ENCODE results near the gene TRPT1.
A peak's percentile ranks its signal among the peaks of the same experiment; 100 is the strongest.
"Not testable (repeated sequence)": the region's sequence is repeated elsewhere in the genome, so short reads cannot be mapped to it uniquely, and the experiment has no call there.

TRPT1 gene

DNA sequence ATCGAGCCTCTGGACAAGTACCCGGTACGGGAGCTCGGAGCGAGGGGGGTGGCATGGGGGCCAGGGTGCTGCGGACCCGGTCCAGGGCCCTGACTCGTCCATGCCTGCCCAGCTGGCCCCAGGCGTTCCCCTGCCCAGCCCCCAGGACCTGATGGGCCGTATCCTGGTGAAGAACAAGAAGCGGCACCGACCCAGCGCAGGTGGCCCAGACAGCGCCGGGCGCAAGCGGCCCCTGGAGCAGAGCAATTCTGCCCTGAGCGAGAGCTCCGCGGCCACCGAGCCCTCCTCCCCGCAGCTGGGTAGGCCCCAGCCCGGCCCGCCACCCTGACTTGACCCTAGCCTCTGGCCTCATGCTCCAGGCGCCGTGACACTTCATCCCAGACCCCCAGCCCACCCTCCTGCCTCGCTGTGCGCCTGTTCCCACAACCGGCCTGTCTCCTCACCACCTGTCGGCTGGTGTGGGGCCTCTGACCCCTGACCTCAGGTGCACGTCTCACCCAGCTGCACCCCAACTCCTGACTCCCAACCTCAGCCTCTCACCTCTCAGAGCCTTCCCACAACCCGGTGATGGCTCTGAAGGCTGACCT lies 33.1 kb upstream of the TRPT1 start:
- no peak for DNase-seq (ENCODE audit: low read depth in 2 of 3, low spot score in 2 of 3)

DNA sequence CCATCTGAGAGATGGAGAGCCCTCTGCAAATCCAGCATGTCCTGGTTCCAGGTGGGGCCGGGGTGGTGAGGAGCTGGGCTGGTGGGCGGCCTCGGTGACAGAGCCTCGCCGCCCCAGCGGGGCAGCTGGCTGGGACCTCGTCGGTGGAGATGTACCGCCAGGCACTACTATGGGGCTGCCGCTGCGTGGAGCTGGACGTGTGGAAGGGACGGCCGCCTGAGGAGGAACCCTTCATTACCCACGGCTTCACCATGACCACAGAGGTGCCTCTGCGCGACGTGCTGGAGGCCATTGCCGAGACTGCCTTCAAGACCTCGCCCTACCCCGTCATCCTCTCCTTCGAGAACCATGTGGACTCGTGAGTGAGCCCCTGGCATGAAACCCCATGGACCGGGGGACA lies 32.4 kb upstream of the TRPT1 start:
- DNase-seq (ENCODE audit: low read depth in 2 of 3, low spot score in 2 of 3), result no peak

- no peak for DNase-seq (ENCODE audit: low read depth in 2 of 3, low spot score in 2 of 3)
Measured at GRCh38 chr11:64256300-64256699, 30.3 kb upstream of the TRPT1 start.

DNA sequence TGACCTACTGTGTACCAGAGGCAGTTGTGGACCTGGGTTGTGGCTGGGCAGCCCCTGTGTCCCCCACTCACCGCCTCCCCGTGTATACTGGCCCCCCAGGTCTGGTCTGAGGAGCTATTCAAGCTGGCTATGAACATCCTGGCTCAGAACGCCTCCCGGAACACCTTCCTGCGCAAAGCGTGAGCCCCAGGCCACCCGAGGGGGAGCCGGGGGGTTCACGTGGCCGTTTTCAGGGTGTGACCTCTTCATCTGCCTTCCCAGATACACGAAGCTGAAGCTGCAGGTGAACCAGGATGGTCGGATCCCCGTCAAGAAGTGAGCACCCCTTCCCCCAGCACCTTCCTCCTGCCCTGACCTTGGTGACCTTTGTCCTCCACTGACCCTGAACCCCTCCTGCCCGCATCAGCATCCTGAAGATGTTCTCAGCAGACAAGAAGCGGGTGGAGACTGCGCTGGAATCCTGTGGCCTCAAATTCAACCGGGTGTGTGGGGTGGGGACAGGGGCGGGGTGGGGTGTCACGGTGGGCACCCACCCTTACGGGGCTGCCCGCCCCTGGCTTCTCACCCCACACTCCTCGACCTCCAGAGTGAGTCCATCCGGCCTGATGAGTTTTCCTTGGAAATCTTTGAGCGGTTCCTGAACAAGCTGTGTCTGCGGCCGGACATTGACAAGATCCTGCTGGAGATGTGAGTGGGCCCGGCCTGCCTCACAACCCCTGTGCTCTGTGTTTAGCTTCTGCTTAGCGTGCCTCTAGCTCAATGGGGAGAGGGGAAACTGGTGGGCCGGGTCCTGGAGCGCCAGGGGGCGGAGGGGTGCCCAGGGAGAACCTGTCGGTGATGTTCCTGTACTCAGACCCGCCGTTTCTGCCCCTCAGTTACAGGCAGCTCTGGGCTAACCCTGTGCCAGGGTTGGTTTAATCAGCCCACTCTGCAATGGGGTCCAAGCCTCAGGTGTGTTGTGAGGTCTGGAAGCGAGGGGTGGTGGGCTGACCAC lies 29.4 kb upstream of the TRPT1 start:
- no peak for DNase-seq (ENCODE audit: low read depth in 2 of 3, low spot score in 2 of 3)

DNA sequence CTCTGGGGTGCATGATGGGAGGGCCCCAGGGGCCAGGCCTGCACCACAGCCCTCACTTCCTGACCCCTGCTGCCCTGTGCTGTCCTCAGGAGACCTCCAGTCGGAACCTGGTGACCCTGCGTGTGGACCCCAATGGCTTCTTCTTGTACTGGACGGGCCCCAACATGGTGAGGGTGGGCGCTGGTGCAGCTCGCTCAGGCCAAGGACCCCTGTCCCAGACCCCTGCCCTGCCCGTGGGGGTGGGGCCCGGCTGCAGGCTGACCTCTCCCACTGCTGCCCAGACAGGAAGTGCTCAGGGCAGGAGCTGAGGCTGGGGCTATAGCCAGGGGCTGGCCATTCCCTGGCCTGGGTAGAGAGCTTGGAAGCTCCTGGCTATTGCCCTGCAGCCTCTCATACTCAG lies 28.3 kb upstream of the TRPT1 start:
- DNase-seq (ENCODE audit: low read depth in 2 of 3, low spot score in 2 of 3), result no peak

DNA sequence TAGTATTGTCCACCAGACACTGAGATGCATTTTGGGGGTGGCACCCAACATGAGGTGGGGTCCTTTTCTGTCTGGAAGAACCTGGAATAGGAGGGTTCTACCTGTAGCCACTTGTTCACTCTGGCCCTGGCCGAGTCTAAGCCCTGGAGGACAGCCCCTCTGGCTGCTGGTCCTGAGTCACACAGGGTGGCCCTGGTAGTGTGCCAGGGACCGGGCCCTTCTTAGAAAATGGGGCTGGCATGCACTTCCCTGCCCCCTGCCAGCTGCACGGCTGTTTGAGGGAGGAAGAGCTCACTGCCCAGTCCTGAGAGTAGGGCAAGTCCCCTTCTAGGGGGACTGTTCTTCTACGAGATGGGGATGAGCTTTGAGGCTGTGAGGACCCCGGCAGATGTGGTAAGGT lies 27.5 kb upstream of the TRPT1 start:
- DNase-seq (ENCODE audit: low read depth in 2 of 3, low spot score in 2 of 3), result no peak

DNA sequence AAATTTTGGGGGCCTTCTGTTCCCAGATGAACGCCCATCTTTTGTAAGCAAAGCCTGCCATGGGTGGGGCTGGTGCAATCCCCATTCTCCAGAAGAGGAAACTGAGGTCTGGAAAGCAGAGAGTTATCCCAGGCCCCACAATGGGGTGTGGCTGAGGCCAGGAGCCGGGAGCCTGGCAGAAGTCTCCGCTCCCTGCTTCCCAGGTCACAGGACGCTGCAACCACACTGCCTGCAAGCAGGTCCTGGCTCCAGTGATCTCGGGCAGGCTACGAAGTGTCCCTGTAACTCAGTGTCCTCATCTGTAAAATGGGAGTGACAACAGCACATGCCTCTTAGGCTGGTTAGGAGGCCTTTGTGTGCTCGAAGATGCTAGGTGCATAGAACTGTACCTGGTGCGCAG lies 27.1 kb upstream of the TRPT1 start:
- no peak for DNase-seq (ENCODE audit: low read depth in 2 of 3, low spot score in 2 of 3)

DNA sequence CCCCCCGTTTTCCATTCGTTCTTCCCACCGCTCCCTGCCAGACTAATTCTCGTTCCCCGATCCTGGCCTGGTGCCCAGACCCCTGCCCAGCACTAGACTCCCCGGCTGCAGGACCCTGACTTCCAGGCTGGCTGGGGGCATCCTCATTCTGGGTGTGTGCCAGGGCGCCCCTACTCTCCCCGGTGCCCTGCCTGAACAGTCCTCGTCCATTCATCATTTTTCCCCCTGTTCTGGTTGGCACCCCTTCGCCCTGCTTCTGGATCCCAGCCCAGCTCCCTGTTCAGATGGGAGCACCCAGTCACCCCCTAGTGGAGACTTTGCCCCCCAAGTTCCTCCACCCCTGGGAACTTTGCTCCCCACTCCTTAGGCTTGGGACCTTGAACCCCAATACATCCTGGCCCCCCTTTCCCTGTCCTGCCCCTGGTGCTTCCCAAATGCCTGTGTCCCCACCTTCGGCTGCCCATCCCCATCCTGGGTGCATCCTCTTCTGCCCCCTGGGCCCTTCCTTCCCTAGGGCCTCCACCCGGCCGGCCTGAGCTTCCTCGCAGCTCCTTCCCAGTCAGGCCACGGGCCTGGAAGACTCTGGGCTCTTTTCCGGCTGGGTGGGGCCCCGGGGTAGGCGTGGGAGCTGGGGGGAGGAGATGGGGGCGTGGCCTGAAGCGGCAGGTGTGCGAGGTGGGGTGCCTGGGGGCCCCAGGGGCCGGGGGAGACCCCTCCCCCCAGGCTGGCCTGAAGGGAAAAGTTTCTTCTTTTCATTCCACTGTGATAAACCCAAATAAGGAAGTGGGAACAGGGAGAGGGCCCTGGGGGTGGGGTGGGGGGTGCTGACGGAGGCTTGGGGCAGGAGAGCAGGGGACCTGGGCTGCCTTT lies 26.3 kb upstream of the TRPT1 start:
- no peak for DNase-seq (ENCODE audit: low read depth in 2 of 3, low spot score in 2 of 3)

DNA sequence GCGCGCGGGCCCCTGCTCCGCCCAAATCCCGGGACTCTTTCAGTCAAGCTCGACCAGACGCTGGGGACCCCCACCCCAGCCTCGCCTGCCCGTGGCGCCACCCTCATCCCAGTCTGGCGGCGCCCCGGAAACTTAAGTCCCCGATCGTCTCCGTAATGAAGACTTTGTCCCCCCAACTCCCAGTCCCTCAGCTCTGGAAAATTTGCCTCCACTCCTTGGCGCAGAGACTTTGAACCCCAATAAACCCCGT lies 25.7 kb upstream of the TRPT1 start:
- no peak for DNase-seq (ENCODE audit: low read depth in 2 of 3, low spot score in 2 of 3)

- DNase-seq (ENCODE audit: low read depth in 2 of 3, low spot score in 2 of 3), result peak in 2 of 3 experiments; percentile 43 to 69
Measured at GRCh38 chr11:64251016-64251752, 25.2 kb upstream of the TRPT1 start, which contains the start of gene PLCB3. TSS of gene PLCB3 (plus strand) at chr11:64251530. CDS start at chr11:64251650, 120 bp downstream.

DNA sequence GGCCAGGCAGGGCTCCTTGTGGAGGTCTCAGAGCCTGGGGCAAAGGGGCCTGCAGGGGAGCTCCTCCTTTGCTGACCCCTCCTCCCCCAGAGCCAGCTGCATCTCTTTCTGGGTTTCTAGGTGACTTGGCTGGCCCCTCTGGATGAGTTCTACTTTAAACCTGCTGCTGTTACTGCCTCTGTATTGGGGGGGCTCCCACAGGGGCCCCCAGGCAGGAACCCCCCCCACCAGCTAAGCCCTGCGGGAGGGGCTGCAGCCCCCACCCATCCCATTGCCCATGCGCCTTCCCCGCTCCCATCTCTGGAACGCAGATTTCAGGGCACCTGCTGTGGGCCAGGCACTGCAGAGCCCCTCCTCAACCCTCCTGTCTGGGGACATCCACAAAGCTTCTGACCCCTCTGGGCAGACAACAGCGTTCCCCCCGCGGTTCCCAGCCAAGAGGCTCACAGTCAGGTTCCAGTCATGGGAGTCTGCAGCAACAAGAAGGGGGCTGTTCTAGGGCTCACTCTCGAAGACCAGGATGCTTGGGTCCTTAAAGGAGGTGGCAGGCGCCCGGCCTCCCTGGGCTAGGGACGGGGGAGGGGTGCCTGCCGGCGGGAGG lies 24.5 kb upstream of the TRPT1 start:
- DNase-seq (ENCODE audit: low read depth in 2 of 3, low spot score in 2 of 3), result no peak

- DNase-seq (ENCODE audit: low read depth in 2 of 3, low spot score in 2 of 3), result no peak
Measured at GRCh38 chr11:64249563-64250414, 23.8 kb upstream of the TRPT1 start.

- no peak for DNase-seq (ENCODE audit: low read depth in 2 of 3, low spot score in 2 of 3)
Measured at GRCh38 chr11:64249038-64249437, 23.1 kb upstream of the TRPT1 start.

- no peak for DNase-seq (ENCODE audit: low read depth in 2 of 3, low spot score in 2 of 3)
Measured at GRCh38 chr11:64248578-64248977, 22.6 kb upstream of the TRPT1 start.

DNA sequence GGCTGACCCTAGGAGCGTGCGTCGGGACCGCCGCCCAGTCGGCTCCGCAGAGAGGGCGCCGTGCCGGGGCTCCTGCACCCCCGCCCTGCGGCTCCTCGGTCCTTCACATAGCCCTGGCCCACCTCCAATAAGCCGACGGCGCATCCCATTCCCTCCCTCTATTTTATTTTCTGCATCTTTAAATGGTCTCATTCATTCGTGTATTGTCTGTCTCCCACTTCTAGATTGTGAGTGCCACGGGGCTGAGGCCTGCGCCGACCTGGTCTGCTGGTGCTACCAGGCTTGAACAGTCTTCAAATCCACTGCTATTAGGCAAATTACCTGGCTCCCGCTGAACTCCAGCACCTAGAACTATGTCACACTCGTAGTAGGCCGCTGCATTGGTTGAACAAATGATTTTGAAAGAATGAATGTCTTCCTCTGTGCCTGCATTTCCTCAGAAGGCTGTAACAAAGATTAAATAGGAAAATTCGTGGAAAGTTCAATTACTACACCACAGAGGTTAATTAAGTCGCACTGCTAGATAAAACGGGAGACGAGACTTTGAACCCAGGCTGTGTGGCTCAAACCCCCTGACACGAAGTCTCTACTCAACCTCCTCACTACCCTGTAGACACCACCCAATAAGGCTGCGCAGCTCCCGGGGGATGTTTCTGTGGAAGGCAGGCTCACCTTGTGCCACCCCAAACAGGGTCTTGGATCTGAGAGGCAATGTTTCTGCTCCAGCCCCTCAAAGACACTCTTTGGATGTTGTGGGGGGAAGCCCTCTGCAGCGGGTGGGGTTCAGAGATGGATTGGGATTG lies 21.9 kb upstream of the TRPT1 start:
- no peak for DNase-seq (ENCODE audit: low read depth in 2 of 3, low spot score in 2 of 3)

DNA sequence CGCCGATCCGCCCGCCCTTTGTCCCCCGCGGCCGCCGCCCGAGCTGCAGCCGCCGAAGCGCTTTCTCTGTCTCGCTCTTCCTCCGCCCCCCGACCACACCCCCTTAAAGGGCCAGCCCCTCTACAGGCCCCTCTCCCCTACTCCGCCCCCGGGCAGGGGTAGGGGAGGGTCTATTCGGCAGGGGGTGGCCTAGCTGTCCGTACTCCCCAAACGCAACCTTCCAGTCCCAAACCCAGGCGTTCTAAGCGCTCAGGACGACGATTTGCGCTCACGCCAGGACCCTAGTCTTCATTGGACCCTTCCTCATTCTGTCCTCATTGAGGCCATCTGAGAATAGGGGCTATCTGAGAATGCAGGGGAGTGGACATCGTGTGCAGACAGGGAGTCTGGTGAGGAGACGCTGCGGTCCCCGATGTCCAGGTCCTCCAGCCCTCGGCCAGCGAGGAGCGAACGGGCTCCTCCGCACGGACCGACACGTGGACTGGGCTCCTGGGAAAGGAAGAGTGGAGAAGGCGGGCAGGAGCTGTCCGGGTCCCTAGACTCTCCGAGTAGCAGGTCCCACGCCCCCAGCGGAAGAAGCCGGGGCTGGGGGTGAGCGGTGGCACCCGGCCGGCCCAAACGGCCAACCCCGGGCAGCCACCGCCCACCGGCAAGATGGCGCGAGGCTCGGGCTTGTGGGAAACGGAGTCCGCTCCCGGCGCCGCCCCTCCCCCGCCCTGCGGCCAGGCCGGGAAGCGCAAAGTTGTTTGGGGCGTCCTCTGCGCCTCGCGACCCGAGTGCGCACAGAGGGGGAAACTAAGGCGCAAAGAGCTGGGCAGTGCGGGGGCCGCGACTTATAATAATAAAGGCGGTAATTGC lies 21.1 kb upstream of the TRPT1 start, which contains the start of gene PPP1R14B:
Gene PPP1R14B, minus strand, starts transcription at position 73 of the 858 bp plus-strand sequence. CDS start 270 bp downstream, outside the sequence.
- DNase-seq (ENCODE audit: low read depth in 2 of 3, low spot score in 2 of 3), result no peak

- DNase-seq (ENCODE audit: low read depth in 2 of 3, low spot score in 2 of 3), result not testable (repeated sequence)
Measured at GRCh38 chr11:64246621-64246870, 20.6 kb upstream of the TRPT1 start.

All from activated CD8-positive, alpha-beta memory T cell treated with anti-CD3 and anti-CD28 coated beads for 48 hours (primary cell).